ENCODE data around the gene METAP1.
"Not testable (repeated sequence)": the region's sequence is repeated elsewhere in the genome, so short reads cannot be mapped to it uniquely, and the experiment has no call there.

METAP1 gene

GRCh38 chr4:99078931-99079624 lies 83.6 kb downstream of the METAP1 start:
- Histone ChIP-seq H3K27me3 (ENCODE audit: insufficient read depth, poor library complexity, severe bottlenecking) (no peaks in the 10 kb centered on the region), H3K4me1 (ENCODE audit: insufficient read depth, poor library complexity, severe bottlenecking) (no peaks in the 10 kb centered on the region), H3K27ac (ENCODE audit: poor library complexity, severe bottlenecking) (no peak overlapping the region), H3K4me3 (ENCODE audit: severe bottlenecking) (no peak overlapping the region), H3K36me3 (ENCODE audit: low read depth) (peaks cover 100% of the 10 kb centered on the region), H3K9me3 (ENCODE audit: severe bottlenecking) (no peaks in the 10 kb centered on the region)
- no peak for TF ChIP-seq CTCF (IDR thresholded peaks at IDR 0.05; ENCODE audit: poor library complexity, severe bottlenecking)
- DNase-seq (ENCODE audit: low spot score) (no peak), ATAC-seq (ENCODE audit: low read depth) (no peak)

- no peak for TF ChIP-seq CTCF (IDR thresholded peaks at IDR 0.05; ENCODE audit: poor library complexity, severe bottlenecking)
- Histone ChIP-seq H3K4me1 (ENCODE audit: insufficient read depth, poor library complexity, severe bottlenecking) (no peaks in the 10 kb centered on the region), H3K4me3 (ENCODE audit: severe bottlenecking) (no peak overlapping the region), H3K27me3 (ENCODE audit: insufficient read depth, poor library complexity, severe bottlenecking) (no peaks in the 10 kb centered on the region), H3K9me3 (ENCODE audit: severe bottlenecking) (no peaks in the 10 kb centered on the region), H3K27ac (ENCODE audit: poor library complexity, severe bottlenecking) (no peak overlapping the region), H3K36me3 (ENCODE audit: low read depth) (peaks cover 100% of the 10 kb centered on the region)
- ATAC-seq (ENCODE audit: low read depth) (no peak), DNase-seq (ENCODE audit: low spot score) (no peak)
These were observed 84.2 kb downstream of the METAP1 start for GRCh38 chr4:99079625-99080295.

GRCh38 chr4:99080869-99081268 lies 85.3 kb downstream of the METAP1 start:
- H3K27me3 ChIP-seq (ENCODE audit: insufficient read depth, poor library complexity, severe bottlenecking); H3K4me3 ChIP-seq (ENCODE audit: severe bottlenecking); H3K9me3 ChIP-seq (ENCODE audit: severe bottlenecking); H3K27ac ChIP-seq (ENCODE audit: poor library complexity, severe bottlenecking); DNase-seq (ENCODE audit: low spot score); H3K4me1 ChIP-seq (ENCODE audit: insufficient read depth, poor library complexity, severe bottlenecking); ATAC-seq (ENCODE audit: low read depth): not testable (repeated sequence)
- peaks cover 98% of the 10 kb centered on the region for H3K36me3 ChIP-seq (ENCODE audit: low read depth)

- no peaks in the 10 kb centered on the region for H3K4me1 ChIP-seq (ENCODE audit: insufficient read depth, poor library complexity, severe bottlenecking)
- TF ChIP-seq CTCF (IDR thresholded peaks at IDR 0.05; ENCODE audit: poor library complexity, severe bottlenecking) = no peak
- peaks cover 90% of the 10 kb centered on the region for H3K36me3 ChIP-seq (ENCODE audit: low read depth)
- no peak overlapping the region for H3K27ac ChIP-seq (ENCODE audit: poor library complexity, severe bottlenecking)
- no peak for DNase-seq (ENCODE audit: low spot score)
- H3K4me3 ChIP-seq (ENCODE audit: severe bottlenecking) = no peak overlapping the region
- ATAC-seq (ENCODE audit: low read depth) = no peak
- no peaks in the 10 kb centered on the region for H3K27me3 ChIP-seq (ENCODE audit: insufficient read depth, poor library complexity, severe bottlenecking)
- no peaks in the 10 kb centered on the region for H3K9me3 ChIP-seq (ENCODE audit: severe bottlenecking)
These were observed 86.7 kb downstream of the METAP1 start for GRCh38 chr4:99082192-99082591.

- no peak for DNase-seq (ENCODE audit: low spot score)
- Histone ChIP-seq H3K4me3 (ENCODE audit: severe bottlenecking) (no peak overlapping the region), H3K9me3 (ENCODE audit: severe bottlenecking) (no peaks in the 10 kb centered on the region), H3K36me3 (ENCODE audit: low read depth) (peaks cover 66% of the 10 kb centered on the region), H3K27me3 (ENCODE audit: insufficient read depth, poor library complexity, severe bottlenecking) (no peaks in the 10 kb centered on the region), H3K27ac (ENCODE audit: poor library complexity, severe bottlenecking) (no peak overlapping the region), H3K4me1 (ENCODE audit: insufficient read depth, poor library complexity, severe bottlenecking) (no peaks in the 10 kb centered on the region)
- no peak for ATAC-seq (ENCODE audit: low read depth)
- no peak for TF ChIP-seq CTCF (IDR thresholded peaks at IDR 0.05; ENCODE audit: poor library complexity, severe bottlenecking)
These were observed 89.1 kb downstream of the METAP1 start for GRCh38 chr4:99084595-99084994.

Data from RWPE2 (cell line).